Right renal cortex interstitium (tissue), 3 donors: ENCODE data around the gene YEATS2. TPM values are rescaled to one million over a fixed set of nuclear protein-coding genes. Genes with fewer than 3 reads are reported as not detected.
"Not testable (repeated sequence)": the region's sequence is repeated elsewhere in the genome, so short reads cannot be mapped to it uniquely, and the experiment has no call there.

ENCODE experiments used
- DNase-seq, 3 donors: peaks; one replicate each; pipeline ENCODE4 v3.0.0-alpha.2; 2013; ENCODE audit warnings: low read depth in 3 of 3, low spot score in 2 of 3
- polyA plus RNA-seq, 3 donors: library from polyadenylated mRNA; unstranded; fragments of 120-200 nt; gene quantifications; one replicate each; pipeline ENCODE4 v1.2.1, GENCODE V29; 2013; ENCODE audit not compliant: insufficient read length in 3 of 3

YEATS2 gene
- polyA plus RNA-seq, 3 donors: 32.9 to 35.8 (median 33.6) TPM

- DNase-seq: no peak
Measured at GRCh38 chr3:183774631-183775030, 77.0 kb downstream of the YEATS2 start.

GRCh38 chr3:183775781-183776180, 78.2 kb downstream of the YEATS2 start:
- DNase-seq: no peak

GRCh38 chr3:183776451-183776850, 78.9 kb downstream of the YEATS2 start:
- DNase-seq: not testable (repeated sequence)

GRCh38 chr3:183777016-183777618, 79.5 kb downstream of the YEATS2 start:
- DNase-seq: no peak

- DNase-seq: no peak
Measured at GRCh38 chr3:183779896-183780465, 82.4 kb downstream of the YEATS2 start.

GRCh38 chr3:183781246-183781645, 83.6 kb downstream of the YEATS2 start:
- no peak for DNase-seq

GRCh38 chr3:183782576-183783276, 85.1 kb downstream of the YEATS2 start:
- DNase-seq: no peak

- DNase-seq: not testable (repeated sequence)
Measured at GRCh38 chr3:183784503-183784902, 86.9 kb downstream of the YEATS2 start.

GRCh38 chr3:183789826-183790225, 92.2 kb downstream of the YEATS2 start:
- no peak for DNase-seq

GRCh38 chr3:183790700-183791099, 93.1 kb downstream of the YEATS2 start:
- no peak for DNase-seq

- DNase-seq: no peak
Measured at GRCh38 chr3:183792976-183793375, 95.4 kb downstream of the YEATS2 start.

- DNase-seq: no peak
Measured at GRCh38 chr3:183794452-183794851, 96.9 kb downstream of the YEATS2 start.

GRCh38 chr3:183796372-183796771, 98.8 kb downstream of the YEATS2 start:
- DNase-seq: no peak

- no peak for DNase-seq
Measured at GRCh38 chr3:183797996-183798395, 100.4 kb downstream of the YEATS2 start.

- DNase-seq: no peak
Measured at GRCh38 chr3:183799461-183799860, 101.9 kb downstream of the YEATS2 start.

GRCh38 chr3:183800243-183800863, 102.8 kb downstream of the YEATS2 start:
- no peak for DNase-seq

- no peak for DNase-seq
Measured at GRCh38 chr3:183801601-183802000, 104.0 kb downstream of the YEATS2 start.

- DNase-seq: no peak
Measured at GRCh38 chr3:183802989-183803388, 105.4 kb downstream of the YEATS2 start.

- no peak for DNase-seq
Measured at GRCh38 chr3:183807209-183807728, 109.7 kb downstream of the YEATS2 start.

- DNase-seq: no peak
Measured at GRCh38 chr3:183807881-183808280, 110.3 kb downstream of the YEATS2 start.

- no peak for DNase-seq
Measured at GRCh38 chr3:183808355-183808754, 110.8 kb downstream of the YEATS2 start.
